Astrocyte of the spinal cord (primary cell): ENCODE results near the gene RPTOR.

Experiments used
- DNase-seq: peaks from one replicate; pipeline ENCODE4 v3.0.0; 2011; ENCODE audit warnings: low read depth, low spot score
- H3K4me3 ChIP-seq: 2 replicates; pipeline ENCODE4 v1.5.1; 2011; ENCODE audit warnings: low read depth, mild to moderate bottlenecking, low read length, moderate library complexity
- in situ Hi-C: cut with HindIII; loops from 2 replicates; pipeline ENCODE4 v1.10.0; 2017; ENCODE audit warnings: low sequenced_read_pairs
- TF ChIP-seq, protein P1 (sequence below): IDR thresholded peaks from 2 replicates; pipeline ENCODE4 v1.5.1; 2012; ENCODE audit warnings: low read depth, mild to moderate bottlenecking, low read length, inconsistent platforms

The RPTOR gene

DNA sequence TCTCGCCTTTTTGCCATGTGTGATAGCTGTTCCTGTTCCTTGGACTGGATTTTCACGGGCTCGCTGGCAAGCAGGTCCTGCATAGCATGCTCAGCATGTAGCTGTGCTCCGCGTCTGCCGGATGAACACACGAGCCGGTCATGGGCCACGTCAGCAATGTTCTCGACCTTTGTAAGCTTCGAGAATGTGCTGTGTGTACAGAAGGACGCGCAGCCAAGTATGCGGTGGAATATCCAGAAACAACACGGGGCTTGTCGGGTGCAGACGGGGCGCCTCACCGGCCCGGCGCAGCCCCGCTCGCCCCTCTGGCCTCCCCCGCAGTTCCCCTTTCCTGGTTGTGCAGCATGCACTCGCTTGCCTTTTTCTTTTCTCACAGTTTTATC lies 42.2 kb downstream of the RPTOR start:
- TF ChIP-seq, protein P1, sequence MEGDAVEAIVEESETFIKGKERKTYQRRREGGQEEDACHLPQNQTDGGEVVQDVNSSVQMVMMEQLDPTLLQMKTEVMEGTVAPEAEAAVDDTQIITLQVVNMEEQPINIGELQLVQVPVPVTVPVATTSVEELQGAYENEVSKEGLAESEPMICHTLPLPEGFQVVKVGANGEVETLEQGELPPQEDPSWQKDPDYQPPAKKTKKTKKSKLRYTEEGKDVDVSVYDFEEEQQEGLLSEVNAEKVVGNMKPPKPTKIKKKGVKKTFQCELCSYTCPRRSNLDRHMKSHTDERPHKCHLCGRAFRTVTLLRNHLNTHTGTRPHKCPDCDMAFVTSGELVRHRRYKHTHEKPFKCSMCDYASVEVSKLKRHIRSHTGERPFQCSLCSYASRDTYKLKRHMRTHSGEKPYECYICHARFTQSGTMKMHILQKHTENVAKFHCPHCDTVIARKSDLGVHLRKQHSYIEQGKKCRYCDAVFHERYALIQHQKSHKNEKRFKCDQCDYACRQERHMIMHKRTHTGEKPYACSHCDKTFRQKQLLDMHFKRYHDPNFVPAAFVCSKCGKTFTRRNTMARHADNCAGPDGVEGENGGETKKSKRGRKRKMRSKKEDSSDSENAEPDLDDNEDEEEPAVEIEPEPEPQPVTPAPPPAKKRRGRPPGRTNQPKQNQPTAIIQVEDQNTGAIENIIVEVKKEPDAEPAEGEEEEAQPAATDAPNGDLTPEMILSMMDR, result no peak
- in situ Hi-C loops, result no loop called here
- H3K4me3 ChIP-seq, result no peak overlapping the region
- peak; percentile 79 for DNase-seq

DNA sequence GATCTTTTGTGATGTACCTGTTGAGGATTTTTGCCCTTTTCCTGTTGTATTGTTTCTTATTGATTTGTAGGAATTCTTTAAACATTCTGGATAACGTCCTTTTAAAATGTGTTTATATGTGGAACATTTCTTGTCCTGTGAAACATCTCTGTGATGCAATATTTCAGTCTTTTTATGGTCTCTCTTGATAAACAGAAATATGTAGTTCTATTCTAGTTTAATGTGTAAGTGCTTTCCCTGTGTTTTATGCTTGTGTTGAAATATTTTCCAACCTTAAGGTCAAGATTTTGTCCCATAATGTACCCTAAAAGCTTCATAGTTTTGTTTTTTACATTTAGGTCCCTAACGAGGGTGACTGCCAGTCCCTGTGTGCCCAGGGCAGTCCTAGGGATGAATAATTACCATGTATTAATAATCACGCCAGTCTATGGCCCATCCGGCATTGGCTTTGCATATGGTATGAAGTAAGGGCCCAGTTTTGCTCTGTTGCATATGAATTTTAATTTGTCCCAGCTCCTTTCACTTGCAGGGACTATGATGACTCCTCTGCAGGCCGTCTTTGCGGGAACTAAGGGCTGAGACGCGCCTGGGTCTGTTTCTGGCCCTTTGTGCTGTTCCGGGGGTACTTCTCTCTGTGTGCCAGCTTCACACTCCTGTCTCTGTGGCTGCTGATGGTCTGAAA lies 44.2 kb downstream of the RPTOR start:
- TF ChIP-seq, protein P1, result no peak
- in situ Hi-C loops, result no loop called here
- H3K4me3 ChIP-seq, result no peak overlapping the region

DNA sequence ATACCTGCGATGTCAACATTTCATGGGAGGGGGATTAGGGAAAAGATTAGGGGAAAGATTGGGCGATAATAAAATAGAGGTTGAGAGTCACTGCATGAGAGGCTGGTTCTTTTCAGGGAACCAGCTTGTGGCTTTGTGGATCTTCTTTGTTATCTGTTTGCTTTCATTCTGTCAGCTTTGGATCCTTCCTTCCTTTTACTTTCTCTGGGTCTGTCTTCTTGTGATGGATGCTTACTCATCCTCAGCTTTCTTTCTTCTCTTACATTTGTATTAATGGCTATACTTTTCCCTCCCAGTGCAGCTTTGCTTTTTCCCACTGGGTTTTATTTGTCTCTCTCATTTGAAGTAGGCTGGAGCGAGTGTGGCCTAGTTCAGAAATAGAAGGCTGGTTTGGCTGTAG lies 47.1 kb downstream of the RPTOR start:
- in situ Hi-C loops, result no loop called here
- TF ChIP-seq, protein P1, result no peak
- no peak overlapping the region for H3K4me3 ChIP-seq
- no peak for DNase-seq

More for the DNA sequence above, 44.2 kb downstream of the RPTOR start:
- no peak for DNase-seq

DNA sequence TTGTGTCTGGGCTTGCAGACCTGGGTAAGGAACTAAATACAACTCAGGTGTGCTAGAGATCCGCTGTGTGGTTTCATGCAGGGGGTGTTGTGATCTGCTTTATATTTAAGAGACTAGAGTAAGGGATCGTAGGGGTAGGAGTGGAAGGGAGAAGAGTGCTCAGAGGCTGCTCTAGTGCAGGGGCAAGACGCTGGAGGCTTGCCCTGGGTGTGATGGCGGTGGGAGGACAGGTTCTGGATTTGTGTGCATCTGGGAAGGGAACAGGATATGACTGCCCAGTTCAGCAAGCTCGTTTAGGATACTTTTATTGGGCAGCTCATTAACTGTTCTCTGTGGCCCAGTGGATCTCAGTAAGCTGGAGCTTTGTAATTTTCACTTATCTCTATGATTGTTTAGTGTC lies 47.6 kb downstream of the RPTOR start:
- H3K4me3 ChIP-seq, result no peak overlapping the region

DNA sequence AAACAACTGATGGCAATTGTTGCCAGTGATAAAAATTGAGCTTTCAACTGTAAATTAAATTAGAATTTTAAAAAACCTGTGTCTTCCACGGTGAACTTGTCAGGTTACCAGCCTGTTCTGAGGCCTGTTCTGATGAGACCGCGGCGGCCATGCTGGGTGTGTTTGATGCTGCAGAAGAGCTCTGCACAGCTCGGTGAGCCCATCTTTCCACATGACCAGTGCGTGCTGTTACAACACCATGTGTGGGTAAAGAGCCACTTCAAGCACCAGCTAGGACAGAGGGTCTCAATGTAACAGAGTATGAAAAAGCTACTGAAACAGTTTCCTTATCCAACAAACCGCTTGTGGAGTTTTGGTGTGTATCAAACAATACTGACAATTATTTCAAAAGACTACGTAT lies 48.5 kb downstream of the RPTOR start:
- H3K4me3 ChIP-seq, result no peak overlapping the region
- TF ChIP-seq, protein P1, result no peak
- in situ Hi-C loops, result no loop called here
- no peak for DNase-seq

More for the DNA sequence above, 47.6 kb downstream of the RPTOR start:
- no peak for DNase-seq
- in situ Hi-C loops, result no loop called here
- TF ChIP-seq, protein P1, result no peak

DNA sequence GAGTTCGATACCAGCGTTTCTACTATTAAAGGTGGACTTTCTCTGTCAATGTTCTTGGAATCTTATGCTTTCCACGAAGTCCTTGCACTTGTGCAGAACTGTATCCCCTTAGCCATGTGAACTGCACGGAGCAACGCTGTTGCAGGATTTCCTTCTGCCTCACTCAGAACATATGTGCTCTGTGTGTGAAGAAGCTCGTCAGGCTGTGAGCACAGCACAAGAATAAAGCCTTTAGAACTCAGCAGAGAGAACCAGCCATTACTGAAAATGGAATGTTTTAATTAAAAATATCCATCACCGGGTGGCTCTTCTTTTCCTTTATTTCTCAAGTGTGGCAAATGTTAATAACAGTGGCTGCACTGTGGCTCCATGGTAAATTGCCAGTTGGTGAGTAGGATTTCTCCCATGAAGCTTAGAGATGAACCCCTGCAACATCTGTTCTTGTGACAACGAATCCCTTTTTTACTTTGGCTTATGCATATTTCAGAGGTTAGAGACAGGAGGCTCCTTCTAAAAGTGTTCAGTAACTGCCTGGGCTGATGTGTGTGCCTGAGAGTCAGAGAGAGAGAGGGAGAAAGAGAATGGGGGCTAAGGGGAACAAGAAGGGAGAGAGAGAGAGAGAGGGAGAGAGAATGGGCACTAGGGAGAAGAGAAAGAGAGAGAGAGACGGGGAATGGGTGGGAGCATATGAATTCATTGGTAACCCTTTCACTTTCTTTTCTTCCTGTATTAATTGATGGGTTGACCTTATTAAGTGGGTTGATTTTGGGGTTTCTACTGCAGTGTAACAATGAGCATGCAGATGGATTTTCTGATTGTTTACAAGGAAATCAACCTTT lies 50.0 kb downstream of the RPTOR start:
- in situ Hi-C loops, result no loop called here
- no peak for DNase-seq
- TF ChIP-seq, protein P1, result no peak
- H3K4me3 ChIP-seq, result no peak overlapping the region
